ENCODE results near the gene TMEM39B.
"Not testable (repeated sequence)": the region's sequence is repeated elsewhere in the genome, so short reads cannot be mapped to it uniquely, and the experiment has no call there.

The TMEM39B gene

DNA sequence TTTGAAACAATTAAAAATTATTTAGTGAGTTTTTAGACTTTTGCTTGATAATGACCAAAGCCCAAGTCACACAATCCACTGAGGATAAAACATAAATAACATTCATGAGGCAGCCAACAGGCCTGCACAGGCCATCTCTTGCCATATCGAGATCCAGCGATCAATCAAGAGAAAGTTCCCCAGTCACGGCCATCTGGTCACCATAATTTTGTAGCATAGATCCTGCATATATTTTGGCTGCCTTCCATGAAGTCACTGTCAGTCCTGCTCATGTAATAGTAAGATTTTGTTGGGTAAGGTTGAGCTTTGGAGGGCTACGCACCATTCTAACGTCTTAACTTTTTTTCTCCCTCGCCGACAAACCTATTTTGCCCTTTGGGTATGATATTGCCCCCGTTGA is 52.6 kb downstream of the TMEM39B start:
- no peak for DNase-seq
- Histone ChIP-seq H3K27ac (ENCODE audit: insufficient read depth, low read length, poor library complexity, severe bottlenecking) (no peak overlapping the region), H3K36me3 (ENCODE audit: control insufficient read depth, insufficient read depth, low read length) (peaks cover 6% of the 10 kb centered on the region), H3K27me3 (replicated peaks; ENCODE audit: control insufficient read depth, insufficient read depth, low read length, poor library complexity, severe bottlenecking) (no peaks in the 10 kb centered on the region), H3K9me3 (ENCODE audit: control insufficient read depth, low read length) (no peaks in the 10 kb centered on the region), H3K4me1 (ENCODE audit: control insufficient read depth, insufficient read depth, low read length, poor library complexity, severe bottlenecking) (peaks cover 5% of the 10 kb centered on the region), H3K4me3 (ENCODE audit: insufficient read depth, low read depth, low read length, poor library complexity, severe bottlenecking) (no peak overlapping the region)

DNA sequence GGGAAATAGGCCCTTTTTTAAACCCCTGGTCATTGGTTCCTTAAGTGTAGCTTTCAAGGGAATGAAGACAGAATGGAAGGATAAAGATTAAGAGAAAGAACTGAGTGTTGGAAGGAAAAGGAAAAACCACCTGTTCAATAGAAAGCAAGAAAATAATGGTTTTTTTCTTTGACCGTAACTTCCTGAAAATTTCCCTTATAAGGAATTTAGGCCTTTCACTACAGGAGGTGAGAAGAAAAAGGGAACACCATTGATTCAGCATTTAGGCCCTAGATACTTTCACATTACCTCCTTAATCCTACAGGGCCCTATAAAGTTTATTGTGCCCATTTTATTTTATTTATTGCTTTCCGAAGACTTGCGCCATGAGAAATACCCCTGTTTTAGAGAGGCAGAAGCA is 54.0 kb downstream of the TMEM39B start:
- H3K4me3 ChIP-seq (ENCODE audit: insufficient read depth, low read depth, low read length, poor library complexity, severe bottlenecking) = no peak overlapping the region
- no peaks in the 10 kb centered on the region for H3K9me3 ChIP-seq (ENCODE audit: control insufficient read depth, low read length)
- H3K27ac ChIP-seq (ENCODE audit: insufficient read depth, low read length, poor library complexity, severe bottlenecking) = no peak overlapping the region
- H3K36me3 ChIP-seq (ENCODE audit: control insufficient read depth, insufficient read depth, low read length) = peaks cover 6% of the 10 kb centered on the region
- DNase-seq = no peak
- H3K4me1 ChIP-seq (ENCODE audit: control insufficient read depth, insufficient read depth, low read length, poor library complexity, severe bottlenecking) = peaks cover 5% of the 10 kb centered on the region
- no peaks in the 10 kb centered on the region for H3K27me3 ChIP-seq (replicated peaks; ENCODE audit: control insufficient read depth, insufficient read depth, low read length, poor library complexity, severe bottlenecking)

DNA sequence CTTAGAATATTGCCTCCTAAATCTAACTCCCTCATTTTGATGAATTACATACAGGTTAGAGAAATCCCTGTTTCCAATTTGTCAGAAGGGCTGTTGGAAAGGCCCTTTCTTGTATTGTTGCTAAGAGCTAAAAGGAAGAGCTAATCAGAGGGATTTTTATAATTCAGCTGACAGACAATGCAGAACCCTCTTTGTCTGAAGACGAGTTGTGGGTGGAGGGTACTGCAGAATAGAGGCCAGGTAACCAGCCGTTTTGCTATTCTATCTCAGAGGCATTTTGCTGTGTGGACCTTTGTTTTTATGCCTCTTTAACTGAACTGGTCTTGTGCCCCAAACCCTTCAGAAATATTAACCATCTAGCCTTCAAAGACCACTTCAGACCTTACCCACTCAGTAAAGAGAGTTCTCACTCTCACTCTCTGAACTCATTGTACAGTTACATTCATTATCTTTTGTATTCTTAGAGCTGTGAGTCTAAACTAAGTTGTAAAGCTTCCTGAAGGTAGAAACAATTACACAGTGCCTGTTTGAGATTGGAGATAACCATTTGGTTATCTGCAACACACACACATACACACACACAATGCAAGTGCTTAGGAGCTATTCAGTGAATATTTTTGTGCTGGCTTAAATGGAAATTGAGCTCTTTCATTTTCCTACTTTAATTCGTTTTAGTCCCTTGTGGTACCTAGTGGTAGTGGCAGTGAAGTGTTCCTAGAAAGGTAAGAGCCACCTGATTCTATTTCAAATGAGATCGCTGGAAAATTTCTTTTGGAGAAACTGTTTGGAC is 54.9 kb downstream of the TMEM39B start:
- Histone ChIP-seq H3K4me1 (ENCODE audit: control insufficient read depth, insufficient read depth, low read length, poor library complexity, severe bottlenecking) (peaks cover 5% of the 10 kb centered on the region), H3K27ac (ENCODE audit: insufficient read depth, low read length, poor library complexity, severe bottlenecking) (no peak overlapping the region), H3K9me3 (ENCODE audit: control insufficient read depth, low read length) (no peaks in the 10 kb centered on the region), H3K4me3 (ENCODE audit: insufficient read depth, low read depth, low read length, poor library complexity, severe bottlenecking) (no peak overlapping the region), H3K36me3 (ENCODE audit: control insufficient read depth, insufficient read depth, low read length) (peaks cover 6% of the 10 kb centered on the region), H3K27me3 (replicated peaks; ENCODE audit: control insufficient read depth, insufficient read depth, low read length, poor library complexity, severe bottlenecking) (no peaks in the 10 kb centered on the region)
- no peak for DNase-seq

DNA sequence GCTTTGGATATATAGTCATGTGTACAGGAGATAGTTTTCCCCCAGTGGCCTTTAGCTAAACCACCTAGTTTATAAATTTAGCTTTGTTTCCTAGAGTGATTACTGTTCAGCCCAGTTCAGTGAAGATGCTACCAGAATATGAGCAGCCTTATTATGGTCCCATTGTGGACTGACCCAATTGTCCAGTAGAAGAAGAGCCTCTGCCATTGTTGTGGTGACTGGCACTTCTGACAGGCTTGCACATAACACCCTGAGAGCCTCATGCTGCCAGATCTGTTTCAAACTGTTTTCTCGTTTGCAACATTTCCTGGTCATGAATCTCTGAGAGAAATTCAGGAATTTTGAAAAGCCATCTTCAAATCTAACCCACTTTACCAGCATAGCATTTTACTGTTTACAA is 55.7 kb downstream of the TMEM39B start:
- DNase-seq = no peak
- no peaks in the 10 kb centered on the region for H3K27me3 ChIP-seq (replicated peaks; ENCODE audit: control insufficient read depth, insufficient read depth, low read length, poor library complexity, severe bottlenecking)
- H3K9me3 ChIP-seq (ENCODE audit: control insufficient read depth, low read length) = no peaks in the 10 kb centered on the region
- no peak overlapping the region for H3K4me3 ChIP-seq (ENCODE audit: insufficient read depth, low read depth, low read length, poor library complexity, severe bottlenecking)
- H3K4me1 ChIP-seq (ENCODE audit: control insufficient read depth, insufficient read depth, low read length, poor library complexity, severe bottlenecking) = peaks cover 5% of the 10 kb centered on the region
- H3K36me3 ChIP-seq (ENCODE audit: control insufficient read depth, insufficient read depth, low read length) = peaks cover 6% of the 10 kb centered on the region
- H3K27ac ChIP-seq (ENCODE audit: insufficient read depth, low read length, poor library complexity, severe bottlenecking) = no peak overlapping the region

- H3K27ac ChIP-seq (ENCODE audit: insufficient read depth, low read length, poor library complexity, severe bottlenecking) = no peak overlapping the region
- H3K36me3 ChIP-seq (ENCODE audit: control insufficient read depth, insufficient read depth, low read length) = peaks cover 6% of the 10 kb centered on the region
- H3K9me3 ChIP-seq (ENCODE audit: control insufficient read depth, low read length) = no peaks in the 10 kb centered on the region
- peaks cover 5% of the 10 kb centered on the region for H3K4me1 ChIP-seq (ENCODE audit: control insufficient read depth, insufficient read depth, low read length, poor library complexity, severe bottlenecking)
- no peaks in the 10 kb centered on the region for H3K27me3 ChIP-seq (replicated peaks; ENCODE audit: control insufficient read depth, insufficient read depth, low read length, poor library complexity, severe bottlenecking)
- no peak overlapping the region for H3K4me3 ChIP-seq (ENCODE audit: insufficient read depth, low read depth, low read length, poor library complexity, severe bottlenecking)
- no peak for DNase-seq
These were observed 56.2 kb downstream of the TMEM39B start for GRCh38 chr1:32128964-32129363.

- DNase-seq = not testable (repeated sequence)
These were observed 61.2 kb downstream of the TMEM39B start for GRCh38 chr1:32133950-32134280.

GRCh38 chr1:32137111-32137510 is 64.4 kb downstream of the TMEM39B start:
- Histone ChIP-seq H3K4me3 (ENCODE audit: insufficient read depth, low read depth, low read length, poor library complexity, severe bottlenecking) (no peak overlapping the region), H3K27ac (ENCODE audit: insufficient read depth, low read length, poor library complexity, severe bottlenecking) (no peak overlapping the region), H3K27me3 (replicated peaks; ENCODE audit: control insufficient read depth, insufficient read depth, low read length, poor library complexity, severe bottlenecking) (no peaks in the 10 kb centered on the region), H3K36me3 (ENCODE audit: control insufficient read depth, insufficient read depth, low read length) (no peaks in the 10 kb centered on the region), H3K4me1 (ENCODE audit: control insufficient read depth, insufficient read depth, low read length, poor library complexity, severe bottlenecking) (no peaks in the 10 kb centered on the region), H3K9me3 (ENCODE audit: control insufficient read depth, low read length) (no peaks in the 10 kb centered on the region)
- no peak for DNase-seq

More at GRCh38 chr1:32133950-32134280, 61.2 kb downstream of the TMEM39B start:
- not testable (repeated sequence) for H3K4me3 ChIP-seq (ENCODE audit: insufficient read depth, low read depth, low read length, poor library complexity, severe bottlenecking); H3K9me3 ChIP-seq (ENCODE audit: control insufficient read depth, low read length); H3K36me3 ChIP-seq (ENCODE audit: control insufficient read depth, insufficient read depth, low read length); H3K27ac ChIP-seq (ENCODE audit: insufficient read depth, low read length, poor library complexity, severe bottlenecking); H3K4me1 ChIP-seq (ENCODE audit: control insufficient read depth, insufficient read depth, low read length, poor library complexity, severe bottlenecking); H3K27me3 ChIP-seq (replicated peaks; ENCODE audit: control insufficient read depth, insufficient read depth, low read length, poor library complexity, severe bottlenecking)

DNA sequence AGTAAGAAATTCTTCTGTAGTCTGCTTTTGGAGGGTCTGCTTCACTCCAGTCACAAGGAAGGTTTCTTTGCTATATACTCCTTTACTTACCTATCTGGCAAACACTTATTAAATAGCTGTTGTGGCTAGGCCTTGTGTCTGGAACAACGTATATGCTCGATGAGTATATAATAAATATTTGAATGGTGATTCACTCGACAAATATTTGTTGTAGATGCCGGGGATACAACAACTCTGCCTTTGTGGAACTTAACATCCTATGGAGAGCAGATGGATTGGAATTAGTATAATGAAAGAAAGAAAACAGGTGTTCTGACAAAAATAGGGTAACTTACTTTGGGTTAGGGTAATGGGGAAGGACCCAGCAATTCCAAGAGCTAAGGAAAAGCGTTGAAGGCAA is 66.2 kb downstream of the TMEM39B start:
- Histone ChIP-seq H3K27me3 (replicated peaks; ENCODE audit: control insufficient read depth, insufficient read depth, low read length, poor library complexity, severe bottlenecking) (no peaks in the 10 kb centered on the region), H3K4me3 (ENCODE audit: insufficient read depth, low read depth, low read length, poor library complexity, severe bottlenecking) (no peak overlapping the region), H3K36me3 (ENCODE audit: control insufficient read depth, insufficient read depth, low read length) (no peaks in the 10 kb centered on the region), H3K9me3 (ENCODE audit: control insufficient read depth, low read length) (no peaks in the 10 kb centered on the region), H3K4me1 (ENCODE audit: control insufficient read depth, insufficient read depth, low read length, poor library complexity, severe bottlenecking) (no peaks in the 10 kb centered on the region), H3K27ac (ENCODE audit: insufficient read depth, low read length, poor library complexity, severe bottlenecking) (no peak overlapping the region)
- no peak for DNase-seq

- no peaks in the 10 kb centered on the region for H3K27me3 ChIP-seq (replicated peaks; ENCODE audit: control insufficient read depth, insufficient read depth, low read length, poor library complexity, severe bottlenecking)
- no peaks in the 10 kb centered on the region for H3K4me1 ChIP-seq (ENCODE audit: control insufficient read depth, insufficient read depth, low read length, poor library complexity, severe bottlenecking)
- H3K4me3 ChIP-seq (ENCODE audit: insufficient read depth, low read depth, low read length, poor library complexity, severe bottlenecking) = no peak overlapping the region
- DNase-seq = no peak
- no peaks in the 10 kb centered on the region for H3K36me3 ChIP-seq (ENCODE audit: control insufficient read depth, insufficient read depth, low read length)
- no peak overlapping the region for H3K27ac ChIP-seq (ENCODE audit: insufficient read depth, low read length, poor library complexity, severe bottlenecking)
- H3K9me3 ChIP-seq (ENCODE audit: control insufficient read depth, low read length) = no peaks in the 10 kb centered on the region
These were observed 69.9 kb downstream of the TMEM39B start for GRCh38 chr1:32142446-32143301.

GRCh38 chr1:32143302-32143695 is 70.6 kb downstream of the TMEM39B start:
- not testable (repeated sequence) for DNase-seq; H3K27ac ChIP-seq (ENCODE audit: insufficient read depth, low read length, poor library complexity, severe bottlenecking); H3K27me3 ChIP-seq (replicated peaks; ENCODE audit: control insufficient read depth, insufficient read depth, low read length, poor library complexity, severe bottlenecking)

More at GRCh38 chr1:32143302-32143695, 70.6 kb downstream of the TMEM39B start:
- not testable (repeated sequence) for H3K36me3 ChIP-seq (ENCODE audit: control insufficient read depth, insufficient read depth, low read length); H3K4me1 ChIP-seq (ENCODE audit: control insufficient read depth, insufficient read depth, low read length, poor library complexity, severe bottlenecking); H3K4me3 ChIP-seq (ENCODE audit: insufficient read depth, low read depth, low read length, poor library complexity, severe bottlenecking); H3K9me3 ChIP-seq (ENCODE audit: control insufficient read depth, low read length)
